ENCODE data around the gene NR4A2.
A peak's percentile ranks its signal among the peaks of the same experiment; 100 is the strongest.

Gene NR4A2

DNA sequence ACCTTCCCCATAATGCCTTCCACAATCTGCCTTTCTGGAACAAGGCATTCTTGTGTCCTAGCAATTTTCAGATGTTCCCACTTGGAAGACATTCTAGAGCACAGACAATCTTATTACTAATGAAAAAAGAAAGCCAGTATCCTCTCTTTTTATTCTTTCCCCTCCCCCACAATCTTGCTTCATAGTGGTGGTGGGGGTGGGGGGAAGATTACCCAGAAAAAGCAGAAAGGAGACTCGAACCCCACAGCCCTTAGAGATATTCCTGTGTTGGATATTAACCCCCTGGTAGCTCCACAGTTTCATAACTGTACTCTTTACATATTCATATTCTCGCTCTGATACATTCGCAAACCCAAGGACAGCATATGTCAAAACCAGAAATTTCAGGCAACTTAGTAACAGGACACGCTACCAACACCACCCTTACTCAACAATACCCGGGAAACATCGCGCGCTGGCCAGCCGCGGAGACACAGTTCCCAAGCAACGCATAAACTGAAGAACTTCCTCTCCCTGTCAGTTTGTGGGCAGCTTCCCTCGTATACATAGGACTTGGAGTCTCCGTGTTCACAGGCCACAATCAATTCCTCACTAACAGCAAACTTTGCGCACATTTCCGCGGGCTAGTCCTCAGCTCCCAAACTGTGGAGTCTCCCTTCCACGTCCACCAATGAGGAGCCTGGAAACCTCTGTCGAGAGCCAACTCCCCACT is 793 bp downstream of the NR4A2 start:
- peak overlapping the region; percentile 86 for H3K27ac ChIP-seq
- TF ChIP-seq, protein P1, sequence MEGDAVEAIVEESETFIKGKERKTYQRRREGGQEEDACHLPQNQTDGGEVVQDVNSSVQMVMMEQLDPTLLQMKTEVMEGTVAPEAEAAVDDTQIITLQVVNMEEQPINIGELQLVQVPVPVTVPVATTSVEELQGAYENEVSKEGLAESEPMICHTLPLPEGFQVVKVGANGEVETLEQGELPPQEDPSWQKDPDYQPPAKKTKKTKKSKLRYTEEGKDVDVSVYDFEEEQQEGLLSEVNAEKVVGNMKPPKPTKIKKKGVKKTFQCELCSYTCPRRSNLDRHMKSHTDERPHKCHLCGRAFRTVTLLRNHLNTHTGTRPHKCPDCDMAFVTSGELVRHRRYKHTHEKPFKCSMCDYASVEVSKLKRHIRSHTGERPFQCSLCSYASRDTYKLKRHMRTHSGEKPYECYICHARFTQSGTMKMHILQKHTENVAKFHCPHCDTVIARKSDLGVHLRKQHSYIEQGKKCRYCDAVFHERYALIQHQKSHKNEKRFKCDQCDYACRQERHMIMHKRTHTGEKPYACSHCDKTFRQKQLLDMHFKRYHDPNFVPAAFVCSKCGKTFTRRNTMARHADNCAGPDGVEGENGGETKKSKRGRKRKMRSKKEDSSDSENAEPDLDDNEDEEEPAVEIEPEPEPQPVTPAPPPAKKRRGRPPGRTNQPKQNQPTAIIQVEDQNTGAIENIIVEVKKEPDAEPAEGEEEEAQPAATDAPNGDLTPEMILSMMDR (conservative IDR thresholded peaks at IDR 0.05), result no peak

DNA sequence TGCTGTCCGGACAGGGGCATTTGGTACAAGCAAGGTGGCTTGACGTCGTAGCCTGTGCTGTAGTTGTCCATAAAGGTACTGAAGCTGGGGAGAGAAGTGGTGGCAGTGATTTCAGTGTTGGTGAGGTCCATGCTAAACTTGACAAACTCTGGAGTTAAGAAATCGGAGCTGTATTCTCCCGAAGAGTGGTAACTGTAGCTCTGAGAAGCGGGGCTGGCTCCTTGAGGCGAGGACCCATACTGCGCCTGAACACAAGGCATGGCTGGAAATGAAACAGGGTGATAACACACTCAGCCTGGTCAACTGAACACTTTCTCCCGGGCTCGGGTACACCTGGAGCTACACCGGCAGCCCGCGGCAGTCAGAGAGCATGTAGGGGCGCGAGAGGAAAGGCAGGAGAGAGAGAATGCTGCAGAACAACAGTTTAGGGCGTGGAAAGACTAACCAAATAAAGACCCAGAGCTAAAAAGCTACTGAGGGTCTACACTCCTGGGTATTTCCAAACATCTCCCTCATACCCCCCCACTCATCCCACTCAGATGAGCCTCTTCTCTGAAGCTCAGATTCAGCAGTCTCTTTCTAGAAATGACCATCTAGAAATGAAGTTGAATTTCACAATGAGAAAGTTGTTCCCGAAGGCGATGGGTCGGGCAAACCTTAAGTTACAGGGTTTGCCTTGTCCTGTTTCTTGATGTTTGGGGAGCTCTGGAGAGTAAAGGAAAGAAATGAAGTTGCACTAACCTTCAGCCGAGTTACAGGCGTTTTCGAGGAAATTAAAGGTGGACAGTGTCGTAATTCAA is 2.4 kb downstream of the NR4A2 start:
- TF ChIP-seq, protein P1 (conservative IDR thresholded peaks at IDR 0.05), result no peak
- H3K27ac ChIP-seq, result no peak overlapping the region

DNA sequence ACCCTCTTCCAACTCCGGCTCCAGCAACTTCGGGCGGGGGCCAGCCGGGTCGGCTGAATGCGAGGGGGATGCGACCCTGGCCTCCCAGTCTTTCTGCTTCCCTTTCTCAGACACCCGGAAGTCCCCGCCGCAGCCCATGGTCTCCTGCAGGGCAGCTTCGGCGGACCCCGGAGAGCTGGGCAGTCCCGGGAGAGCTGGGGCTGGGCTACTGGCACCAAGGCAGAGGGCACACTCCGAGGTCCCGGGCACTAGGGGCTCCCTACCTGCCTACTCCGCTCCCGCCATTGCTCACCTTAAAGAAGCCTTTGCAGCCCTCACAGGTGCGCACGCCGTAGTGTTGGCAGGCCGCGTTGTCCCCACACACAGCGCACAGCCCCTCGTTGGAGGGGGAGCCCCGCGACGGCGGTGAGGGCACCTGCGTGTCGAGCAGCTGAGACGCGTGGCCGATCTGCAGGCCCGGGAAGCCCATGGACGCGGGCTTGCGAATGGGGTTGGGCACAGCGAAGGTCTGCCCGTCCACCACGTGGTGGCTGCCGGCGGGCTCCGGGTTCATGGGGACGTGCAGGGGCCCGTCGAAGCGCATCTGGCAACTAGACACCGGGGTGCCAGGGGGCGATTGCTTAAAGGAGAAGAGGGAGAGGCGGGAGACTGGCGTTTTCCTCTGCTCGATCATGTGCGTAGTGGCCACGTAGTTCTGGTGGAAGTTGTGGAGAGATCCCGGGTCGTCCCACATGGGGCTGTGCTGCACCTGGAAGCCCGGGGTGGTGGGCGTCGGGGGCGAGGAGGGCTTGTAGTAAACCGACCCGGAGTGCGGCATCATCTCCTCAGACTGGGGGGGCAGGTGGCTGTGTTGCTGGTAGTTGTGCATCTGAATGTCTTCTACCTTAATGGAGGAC is 3.2 kb downstream of the NR4A2 start:
- no peak overlapping the region for H3K27ac ChIP-seq
- TF ChIP-seq, protein P1 (conservative IDR thresholded peaks at IDR 0.05), result no peak

DNA sequence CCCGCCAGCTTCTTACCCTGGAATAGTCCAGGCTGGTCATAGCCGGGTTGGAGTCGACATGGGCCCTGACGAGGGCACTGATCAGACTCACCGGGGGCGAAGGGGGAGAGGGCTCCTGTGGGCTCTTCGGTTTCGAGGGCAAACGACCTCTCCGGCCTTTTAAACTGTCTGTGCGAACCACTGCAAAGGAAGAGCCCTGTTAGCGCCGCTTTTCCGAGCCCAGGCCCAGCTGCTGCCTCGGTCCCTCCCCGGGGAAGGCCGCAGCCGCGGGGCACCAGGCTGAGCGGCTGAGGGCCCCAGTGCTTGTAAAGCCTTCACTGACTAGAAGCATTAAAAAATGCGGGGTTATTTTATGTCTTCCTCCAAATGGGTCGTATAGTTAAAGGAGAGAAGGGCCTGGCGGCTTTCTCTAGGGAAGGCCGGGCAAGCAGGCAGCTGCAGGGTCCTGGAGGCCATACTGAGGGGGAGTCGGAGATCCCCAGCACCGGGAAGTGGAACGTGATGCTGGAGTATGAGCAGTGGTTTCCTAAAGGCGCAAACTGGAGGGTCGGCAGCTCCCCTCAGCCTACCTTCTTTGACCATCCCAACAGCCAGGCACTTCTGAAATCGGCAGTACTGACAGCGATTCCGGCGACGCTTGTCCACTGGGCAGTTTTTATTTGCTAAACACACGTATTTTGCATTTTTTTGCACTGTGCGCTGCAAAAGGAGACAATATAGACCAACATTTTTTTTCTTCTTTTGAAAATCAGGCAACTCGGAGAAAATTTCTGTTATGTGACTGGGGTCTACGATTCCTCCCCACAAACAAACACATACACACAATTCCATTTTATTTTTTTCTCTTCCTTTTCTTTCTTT is 4.5 kb downstream of the NR4A2 start:
- TF ChIP-seq, protein P1 (conservative IDR thresholded peaks at IDR 0.05), result no peak
- H3K27ac ChIP-seq, result no peak overlapping the region

DNA sequence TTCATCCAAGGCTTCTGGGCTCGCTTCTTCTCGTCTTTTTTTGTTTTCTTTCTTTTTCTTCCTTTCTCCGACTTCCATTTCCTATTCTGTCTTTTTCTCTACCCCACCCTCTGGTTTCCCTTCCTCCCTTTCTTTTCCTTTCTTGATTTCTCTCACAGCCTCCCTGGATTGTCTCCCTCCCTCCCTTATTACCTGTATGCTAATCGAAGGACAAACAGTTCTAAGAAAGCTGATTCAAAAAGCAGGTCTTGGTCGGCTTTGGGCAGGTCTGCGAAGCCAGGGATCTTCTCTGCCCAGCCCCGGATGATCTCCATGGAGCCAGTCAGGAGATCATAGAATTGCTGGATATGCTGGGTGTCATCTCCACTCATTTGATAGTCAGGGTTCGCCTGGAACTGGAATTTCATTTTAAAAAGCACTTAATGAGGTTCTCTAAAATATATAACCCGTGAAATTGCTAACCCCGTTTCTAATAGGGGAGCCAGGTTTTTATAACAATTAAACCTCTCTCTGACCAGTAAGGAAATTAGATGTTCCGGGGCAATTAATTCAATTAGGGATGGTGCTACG is 5.9 kb downstream of the NR4A2 start:
- TF ChIP-seq, protein P1 (conservative IDR thresholded peaks at IDR 0.05), result no peak
- H3K27ac ChIP-seq, result no peak overlapping the region

DNA sequence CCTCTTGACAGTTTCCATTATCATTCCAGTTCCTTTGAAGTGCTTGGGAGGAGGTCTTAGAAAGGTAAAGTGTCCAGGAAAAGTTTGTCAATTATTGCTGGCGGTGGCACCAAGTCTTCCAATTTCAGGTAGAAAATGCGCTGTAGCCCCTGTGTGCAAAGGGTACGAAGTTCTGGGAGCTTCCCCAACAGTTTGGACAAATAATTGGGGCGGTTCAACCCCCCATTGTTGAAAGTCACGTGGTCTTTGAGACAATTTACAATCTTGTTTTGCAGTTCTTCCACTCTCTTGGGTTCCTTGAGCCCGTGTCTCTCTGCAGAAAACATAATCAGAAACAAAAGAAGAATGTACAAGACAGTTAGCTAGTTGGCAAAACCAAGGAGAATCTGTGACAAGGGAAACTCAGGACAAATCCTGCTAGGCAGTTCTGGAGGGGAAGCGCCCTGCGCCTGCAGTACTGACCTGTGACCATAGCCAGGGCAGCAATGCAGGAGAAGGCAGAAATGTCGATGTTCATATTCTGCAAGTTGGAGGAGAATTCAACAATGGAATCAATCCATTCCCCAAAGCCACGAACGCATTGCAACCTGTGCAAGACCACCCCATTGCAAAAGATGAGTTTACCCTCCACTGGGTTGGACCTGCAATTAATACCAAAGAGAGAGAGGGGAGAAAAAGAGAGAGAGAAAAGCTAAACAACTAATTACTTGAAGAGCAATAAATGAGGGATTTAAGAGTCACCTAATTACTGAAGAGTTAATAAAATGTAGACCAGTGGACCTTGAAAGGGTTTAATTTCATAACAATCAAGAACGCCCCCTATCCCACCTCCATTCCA is 6.6 kb downstream of the NR4A2 start:
- TF ChIP-seq, protein P1 (conservative IDR thresholded peaks at IDR 0.05), result no peak
- H3K27ac ChIP-seq, result no peak overlapping the region
